Stimulated activated memory B cell treated with anti-CD40 and anti-IgM and Interleukin-4, amounts not matched to agents 10 μg/mL and 1 μg/mL and 100 μg/mL, for 72 hours (primary cell): ENCODE measurements around the gene ASS1.

Source experiments
- ATAC-seq: fragments of 150-1000 bp; cut with Tn5 transposase; 2 replicates; pipeline ENCODE4 v1.10.0; 2021
- H3K27ac Mint-ChIP-seq: one replicate; pipeline ENCODE4 v1.8.0; 2022; ENCODE audit warnings: mild to moderate bottlenecking, mixed read lengths
- H3K27me3 Mint-ChIP-seq: one replicate; pipeline ENCODE4 v1.8.0; 2022; ENCODE audit warnings: mixed read lengths
- H3K36me3 Mint-ChIP-seq: one replicate; pipeline ENCODE4 v1.8.0; 2022; ENCODE audit warnings: mixed read lengths
- H3K4me1 Mint-ChIP-seq: one replicate; pipeline ENCODE4 v1.8.0; 2022; ENCODE audit warnings: mixed read lengths
- H3K4me3 Mint-ChIP-seq: one replicate; pipeline ENCODE4 v1.8.0; 2022; ENCODE audit warnings: mild to moderate bottlenecking, moderate library complexity, mixed read lengths
- H3K9me3 Mint-ChIP-seq: one replicate; pipeline ENCODE4 v1.8.0; 2022; ENCODE audit warnings: mixed read lengths

ASS1 gene

GRCh38 chr9:130542457-130543228, 97.9 kb downstream of the ASS1 start:
- peaks cover 66% of the 10 kb centered on the region for H3K27me3 Mint-ChIP-seq
- H3K36me3 Mint-ChIP-seq: no peaks in the 10 kb centered on the region
- H3K27ac Mint-ChIP-seq: no peak overlapping the region
- peaks cover 4% of the 10 kb centered on the region for H3K4me1 Mint-ChIP-seq
- H3K9me3 Mint-ChIP-seq: no peaks in the 10 kb centered on the region
- no peak for ATAC-seq
- H3K4me3 Mint-ChIP-seq: no peak overlapping the region

GRCh38 chr9:130543368-130543767, 98.6 kb downstream of the ASS1 start:
- H3K36me3 Mint-ChIP-seq: no peaks in the 10 kb centered on the region
- H3K9me3 Mint-ChIP-seq: no peaks in the 10 kb centered on the region
- H3K27me3 Mint-ChIP-seq: peaks cover 58% of the 10 kb centered on the region
- no peak overlapping the region for H3K4me3 Mint-ChIP-seq
- no peaks in the 10 kb centered on the region for H3K4me1 Mint-ChIP-seq
- no peak overlapping the region for H3K27ac Mint-ChIP-seq
- ATAC-seq: no peak

- Mint-ChIP-seq H3K36me3 (no peaks in the 10 kb centered on the region), H3K9me3 (peaks cover 1% of the 10 kb centered on the region), H3K4me1 (no peaks in the 10 kb centered on the region), H3K4me3 (no peak overlapping the region), H3K27ac (no peak overlapping the region), H3K27me3 (peaks cover 54% of the 10 kb centered on the region)
- ATAC-seq: no peak
Measured at GRCh38 chr9:130543859-130544258, 99.1 kb downstream of the ASS1 start.

GRCh38 chr9:130544364-130544763, 99.6 kb downstream of the ASS1 start:
- Mint-ChIP-seq H3K36me3 (no peaks in the 10 kb centered on the region), H3K4me3 (no peak overlapping the region), H3K4me1 (no peaks in the 10 kb centered on the region), H3K27me3 (peaks cover 51% of the 10 kb centered on the region), H3K27ac (no peak overlapping the region), H3K9me3 (peaks cover 5% of the 10 kb centered on the region)
- no peak for ATAC-seq

GRCh38 chr9:130548103-130548502, 103.3 kb downstream of the ASS1 start:
- H3K4me1 Mint-ChIP-seq: no peaks in the 10 kb centered on the region
- no peak overlapping the region for H3K4me3 Mint-ChIP-seq
- H3K27ac Mint-ChIP-seq: no peak overlapping the region
- ATAC-seq: no peak
- peaks cover 5% of the 10 kb centered on the region for H3K9me3 Mint-ChIP-seq
- H3K36me3 Mint-ChIP-seq: no peaks in the 10 kb centered on the region
- peaks cover 34% of the 10 kb centered on the region for H3K27me3 Mint-ChIP-seq

GRCh38 chr9:130549093-130549735, 104.5 kb downstream of the ASS1 start:
- H3K4me1 Mint-ChIP-seq: no peaks in the 10 kb centered on the region
- ATAC-seq: no peak
- peaks cover 28% of the 10 kb centered on the region for H3K27me3 Mint-ChIP-seq
- H3K36me3 Mint-ChIP-seq: no peaks in the 10 kb centered on the region
- H3K4me3 Mint-ChIP-seq: no peak overlapping the region
- peaks cover 5% of the 10 kb centered on the region for H3K9me3 Mint-ChIP-seq
- H3K27ac Mint-ChIP-seq: no peak overlapping the region
